Prostate gland (tissue), 2 donors: ENCODE data around the gene STK39.

Experiments used
- CTCF ChIP-seq, 4 experiments: fragments of 200-600 bp in 2 of 4; fragments of 450-650 bp in 2 of 4; sonication (generic) in 2 of 4; IDR thresholded peaks; 1 replicate in 3 of 4; 2 replicates in 1 of 4; pipeline ENCODE4 v1.5.1; 2016 to 2019; ENCODE audit warnings: antibody characterized with exemption in 4 of 4, mild to moderate bottlenecking in 2 of 4, moderate library complexity in 2 of 4
- POLR2A ChIP-seq: fragments of 450-650 bp; IDR thresholded peaks from one replicate; pipeline ENCODE4 v1.6.1; 2016; ENCODE audit warnings: antibody characterized with exemption, mild to moderate bottlenecking
- POLR2AphosphoS5 ChIP-seq: sonication (generic); formaldehyde crosslinking; IDR thresholded peaks from one replicate; pipeline ENCODE4 v1.6.1; 2017; ENCODE audit warnings: antibody characterized with exemption

- no peak for TF ChIP-seq CTCF (IDR thresholded peaks at IDR 0.05)
- no peak for TF ChIP-seq POLR2AphosphoS5
- TF ChIP-seq POLR2A = no peak
Measured at GRCh38 chr2:168147830-168148794, 99.3 kb downstream of the STK39 start.
